HG02759 (cell line): ENCODE results near the gene FOXL1.

ENCODE experiments used
- ATAC-seq: cut with Tn5 transposase; IDR thresholded peaks from one replicate; pipeline ENCODE4 v1.9.1; 2021; ENCODE audit warnings: mild to moderate bottlenecking, moderate library complexity; ENCODE audit not compliant: unreplicated experiment

The FOXL1 gene

DNA sequence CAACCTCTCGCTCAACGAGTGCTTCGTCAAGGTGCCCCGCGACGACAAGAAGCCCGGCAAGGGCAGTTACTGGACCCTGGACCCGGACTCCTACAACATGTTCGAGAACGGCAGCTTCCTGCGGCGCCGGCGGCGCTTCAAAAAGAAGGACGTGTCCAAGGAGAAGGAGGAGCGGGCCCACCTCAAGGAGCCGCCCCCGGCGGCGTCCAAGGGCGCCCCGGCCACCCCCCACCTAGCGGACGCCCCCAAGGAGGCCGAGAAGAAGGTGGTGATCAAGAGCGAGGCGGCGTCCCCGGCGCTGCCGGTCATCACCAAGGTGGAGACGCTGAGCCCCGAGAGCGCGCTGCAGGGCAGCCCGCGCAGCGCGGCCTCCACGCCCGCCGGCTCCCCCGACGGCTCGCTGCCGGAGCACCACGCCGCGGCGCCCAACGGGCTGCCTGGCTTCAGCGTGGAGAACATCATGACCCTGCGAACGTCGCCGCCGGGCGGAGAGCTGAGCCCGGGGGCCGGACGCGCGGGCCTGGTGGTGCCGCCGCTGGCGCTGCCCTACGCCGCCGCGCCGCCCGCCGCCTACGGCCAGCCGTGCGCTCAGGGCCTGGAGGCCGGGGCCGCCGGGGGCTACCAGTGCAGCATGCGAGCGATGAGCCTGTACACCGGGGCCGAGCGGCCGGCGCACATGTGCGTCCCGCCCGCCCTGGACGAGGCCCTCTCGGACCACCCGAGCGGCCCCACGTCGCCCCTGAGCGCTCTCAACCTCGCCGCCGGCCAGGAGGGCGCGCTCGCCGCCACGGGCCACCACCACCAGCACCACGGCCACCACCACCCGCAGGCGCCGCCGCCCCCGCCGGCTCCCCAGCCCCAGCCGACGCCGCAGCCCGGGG, 10.4 kb upstream of the FOXL1 start:
- no peak for ATAC-seq

DNA sequence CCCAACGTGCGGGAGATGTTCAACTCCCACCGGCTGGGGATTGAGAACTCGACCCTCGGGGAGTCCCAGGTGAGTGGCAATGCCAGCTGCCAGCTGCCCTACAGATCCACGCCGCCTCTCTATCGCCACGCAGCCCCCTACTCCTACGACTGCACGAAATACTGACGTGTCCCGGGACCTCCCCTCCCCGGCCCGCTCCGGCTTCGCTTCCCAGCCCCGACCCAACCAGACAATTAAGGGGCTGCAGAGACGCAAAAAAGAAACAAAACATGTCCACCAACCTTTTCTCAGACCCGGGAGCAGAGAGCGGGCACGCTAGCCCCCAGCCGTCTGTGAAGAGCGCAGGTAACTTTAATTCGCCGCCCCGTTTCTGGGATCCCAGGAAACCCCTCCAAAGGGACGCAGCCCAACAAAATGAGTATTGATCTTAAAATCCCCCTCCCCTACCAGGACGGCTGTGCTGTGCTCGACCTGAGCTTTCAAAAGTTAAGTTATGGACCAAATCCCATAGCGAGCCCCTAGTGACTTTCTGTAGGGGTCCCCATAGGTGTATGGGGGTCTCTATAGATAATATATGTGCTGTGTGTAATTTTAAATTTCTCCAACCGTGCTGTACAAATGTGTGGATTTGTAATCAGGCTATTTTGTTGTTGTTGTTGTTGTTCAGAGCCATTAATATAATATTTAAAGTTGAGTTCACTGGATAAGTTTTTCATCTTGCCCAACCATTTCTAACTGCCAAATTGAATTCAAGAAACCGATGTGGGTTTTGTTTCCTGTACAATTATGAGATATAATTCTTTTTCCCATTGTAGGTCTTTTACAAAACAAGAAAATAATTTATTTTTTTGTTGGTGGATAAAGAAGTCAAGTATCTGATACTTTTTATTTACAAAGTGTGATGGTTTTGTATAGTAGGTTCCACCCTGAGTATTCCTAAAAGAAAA, 9.4 kb upstream of the FOXL1 start:
- no peak for ATAC-seq

DNA sequence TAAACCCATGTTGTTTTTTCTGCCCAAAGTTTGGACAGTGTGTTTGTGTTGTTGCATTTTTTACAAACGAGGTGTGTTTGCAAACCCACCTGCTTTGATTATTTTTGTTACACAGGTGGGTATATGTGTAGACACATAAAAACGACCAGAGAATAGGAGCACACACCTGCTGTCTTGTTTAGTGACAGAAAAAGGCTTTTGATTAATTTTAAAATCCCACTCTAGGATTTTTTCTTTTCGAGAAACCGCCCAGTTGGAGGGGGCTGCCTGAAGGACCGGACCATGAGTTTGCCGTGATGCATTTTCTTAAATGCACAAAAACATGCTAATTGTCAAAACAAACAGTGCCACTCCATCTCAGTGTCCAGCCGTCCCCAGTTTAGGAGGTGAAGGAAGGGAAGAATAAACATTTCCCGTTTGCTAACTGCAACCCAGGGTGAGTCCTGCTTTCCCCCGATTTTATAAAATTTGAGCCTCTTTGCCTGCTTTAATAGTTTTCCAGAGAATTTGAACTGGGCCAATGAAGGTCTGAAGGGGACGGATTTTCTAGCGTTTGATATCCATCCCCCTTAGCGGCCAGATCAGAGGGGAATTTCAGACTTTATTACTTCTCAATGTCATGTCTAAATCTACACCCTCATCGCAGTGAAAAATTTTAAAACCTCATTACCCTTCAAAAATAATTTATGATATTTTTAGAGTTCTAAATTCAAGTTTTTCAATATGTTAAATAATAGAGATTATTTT, 8.5 kb upstream of the FOXL1 start:
- ATAC-seq, result no peak

DNA sequence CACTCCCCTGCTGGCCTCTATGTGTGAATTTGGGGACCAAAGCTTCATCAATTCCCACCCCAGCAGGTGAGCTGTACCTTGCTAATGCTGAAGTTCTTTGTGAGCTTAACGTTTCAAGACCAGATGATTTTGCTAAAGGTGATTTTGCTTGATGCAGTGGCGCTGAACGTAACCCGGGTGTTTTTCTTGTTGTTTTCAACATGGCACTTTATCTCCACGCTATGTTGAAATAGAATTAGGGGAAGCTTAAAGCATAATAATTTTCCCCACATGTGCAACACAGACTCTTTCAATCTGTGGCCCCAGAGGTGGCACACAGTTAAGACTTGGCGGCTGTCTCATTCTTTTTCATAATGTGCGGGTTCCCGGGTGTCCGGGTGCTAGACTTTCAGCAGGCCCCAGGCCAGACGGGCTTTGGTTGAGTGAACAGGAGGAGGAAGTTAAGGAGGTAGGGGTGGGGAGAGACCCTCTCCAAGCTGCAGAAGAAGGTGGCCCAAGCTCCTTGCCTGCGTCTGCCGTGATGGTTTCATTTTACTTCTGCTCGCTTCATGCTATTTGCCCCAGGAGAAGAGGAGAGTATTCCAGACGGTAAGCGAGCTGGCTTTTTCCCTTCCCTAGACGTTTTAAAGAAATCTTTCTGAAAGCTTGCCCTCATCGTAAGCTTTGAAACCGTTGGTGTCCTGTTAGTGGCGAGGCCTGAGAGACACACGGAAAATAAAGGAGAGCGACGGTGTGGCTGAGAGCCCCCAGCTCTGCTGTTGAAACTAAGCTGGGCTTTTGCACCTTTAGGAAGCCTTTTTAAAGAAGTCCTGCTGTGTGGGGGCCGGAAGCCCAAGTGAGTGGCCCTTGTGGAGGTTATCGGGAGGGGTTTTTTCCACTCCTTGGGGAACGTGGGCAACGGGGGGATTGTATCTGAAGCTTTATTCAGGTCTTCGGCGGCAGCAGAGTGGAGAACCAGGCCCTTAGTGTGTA, 7.5 kb upstream of the FOXL1 start:
- no peak for ATAC-seq

DNA sequence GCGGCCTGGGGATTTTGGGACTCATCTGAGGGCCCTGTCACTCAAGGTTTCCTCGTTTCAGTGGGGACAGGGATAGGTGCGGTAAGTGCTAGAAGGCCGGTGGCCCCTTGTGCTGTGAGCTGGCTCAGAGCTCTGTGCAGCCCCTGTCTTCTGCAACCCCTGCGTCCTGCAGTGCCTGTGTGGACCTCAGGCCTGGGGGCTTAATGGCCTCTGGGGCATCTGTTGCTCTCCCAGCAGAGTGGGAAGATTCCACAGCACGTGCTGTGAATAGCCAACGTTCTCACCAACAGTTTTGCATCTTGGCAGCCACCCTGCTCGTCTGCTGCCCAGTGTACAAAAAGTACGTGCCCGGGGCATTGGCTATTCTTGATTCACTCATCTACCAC, 6.8 kb upstream of the FOXL1 start:
- ATAC-seq, result no peak

DNA sequence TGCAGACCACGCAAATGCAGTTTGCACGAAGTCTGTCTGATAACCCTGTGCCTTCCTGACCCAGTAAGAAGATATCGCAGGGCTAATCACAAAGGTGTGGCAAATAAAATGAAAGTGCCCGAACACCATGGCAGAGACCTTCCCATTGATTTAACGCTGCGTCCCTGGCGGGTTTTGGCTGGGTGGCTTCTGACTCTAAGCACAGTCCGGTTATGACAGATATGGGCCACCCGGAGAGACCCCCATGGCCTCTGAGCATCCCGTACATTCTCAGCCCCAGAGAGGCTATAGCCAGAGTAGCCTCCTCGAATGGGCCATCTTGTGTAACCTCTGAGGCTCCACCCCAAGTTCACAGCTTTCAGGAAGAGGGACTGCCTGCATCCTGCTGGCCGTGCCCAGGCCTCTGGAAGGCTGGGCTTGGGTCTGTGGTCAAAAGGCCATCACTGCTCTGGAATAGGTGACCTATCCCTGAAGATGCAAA, 6.3 kb upstream of the FOXL1 start:
- ATAC-seq, result no peak

DNA sequence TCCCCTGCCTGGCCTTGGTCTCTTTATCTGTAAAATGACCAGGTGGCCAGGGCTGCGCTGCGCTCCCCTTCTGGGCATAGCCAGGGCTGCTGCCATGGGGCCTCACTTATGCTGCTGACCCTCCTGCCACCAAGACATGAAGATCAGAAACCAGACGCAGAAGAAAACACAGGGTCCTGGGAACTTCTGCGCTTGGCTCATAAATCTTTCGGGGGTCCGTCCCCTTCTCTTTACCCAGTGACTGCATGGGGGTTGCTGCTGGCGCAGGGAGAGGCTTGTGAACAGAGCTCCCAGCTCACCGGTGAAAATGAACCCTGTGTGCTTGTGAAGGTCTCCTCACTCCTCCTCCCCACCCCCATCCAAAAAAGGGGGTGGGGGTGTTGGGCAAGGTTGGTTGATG, 5.7 kb upstream of the FOXL1 start:
- no peak for ATAC-seq

DNA sequence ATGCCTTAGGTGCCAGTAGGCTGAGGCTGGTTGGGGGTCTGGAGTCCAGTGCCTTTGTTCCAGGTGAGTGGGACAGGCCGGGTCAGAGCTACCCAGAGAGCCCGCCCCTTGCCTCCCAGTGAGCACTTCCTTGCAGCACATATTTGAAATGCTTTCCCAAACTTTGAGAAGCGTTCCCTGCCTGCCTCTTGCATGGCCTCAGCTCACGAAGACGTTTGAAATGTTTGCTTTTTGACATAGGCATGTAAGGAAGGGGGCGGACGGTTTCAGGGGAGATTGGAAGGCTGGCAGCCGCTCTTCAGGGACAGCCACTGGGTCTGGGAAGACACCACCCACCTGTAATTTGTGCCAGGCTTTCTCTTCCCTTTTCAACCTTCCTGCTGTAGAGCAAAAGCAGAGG, 5.1 kb upstream of the FOXL1 start:
- no peak for ATAC-seq

DNA sequence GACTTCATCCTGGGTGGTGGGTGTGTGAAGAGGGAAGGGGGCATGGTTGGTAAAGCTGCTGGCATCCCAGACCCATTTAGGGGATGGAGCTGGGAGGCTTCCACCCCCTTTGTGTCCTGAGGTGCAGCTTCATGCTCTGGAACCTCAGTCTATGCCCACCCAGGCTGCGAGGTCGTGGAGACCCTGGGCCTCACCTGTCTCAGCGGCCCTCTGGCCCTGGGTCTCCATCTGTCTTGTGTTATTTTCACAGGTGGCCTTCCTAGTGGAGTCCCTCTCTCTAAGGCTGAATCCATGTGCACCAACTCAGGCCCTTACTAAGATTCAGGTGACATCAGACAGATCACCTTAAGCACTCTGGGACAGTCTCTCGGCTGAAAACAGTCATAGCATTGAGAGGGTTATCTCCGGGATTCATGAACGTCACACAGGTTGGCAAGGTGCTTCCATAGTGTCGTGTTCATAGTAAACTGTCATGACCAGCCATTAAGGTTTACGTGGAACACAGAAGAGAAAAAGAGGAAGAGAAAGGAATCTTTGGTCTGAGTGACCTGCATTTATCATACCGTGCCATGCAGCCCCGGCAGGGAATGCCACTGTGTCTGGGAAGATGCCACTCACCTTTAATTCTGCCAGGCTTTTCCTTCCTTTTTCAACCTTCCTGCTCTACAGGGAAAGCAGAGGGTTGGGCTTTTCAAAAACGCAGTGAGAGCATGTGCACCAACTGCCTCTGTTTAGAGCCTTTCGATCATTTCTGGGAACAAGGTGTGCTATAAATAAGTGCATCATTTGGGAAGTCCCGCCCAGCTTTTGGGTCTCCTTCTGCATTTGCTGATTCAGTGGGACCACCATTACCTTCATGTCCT, 4.5 kb upstream of the FOXL1 start:
- ATAC-seq, result no peak

DNA sequence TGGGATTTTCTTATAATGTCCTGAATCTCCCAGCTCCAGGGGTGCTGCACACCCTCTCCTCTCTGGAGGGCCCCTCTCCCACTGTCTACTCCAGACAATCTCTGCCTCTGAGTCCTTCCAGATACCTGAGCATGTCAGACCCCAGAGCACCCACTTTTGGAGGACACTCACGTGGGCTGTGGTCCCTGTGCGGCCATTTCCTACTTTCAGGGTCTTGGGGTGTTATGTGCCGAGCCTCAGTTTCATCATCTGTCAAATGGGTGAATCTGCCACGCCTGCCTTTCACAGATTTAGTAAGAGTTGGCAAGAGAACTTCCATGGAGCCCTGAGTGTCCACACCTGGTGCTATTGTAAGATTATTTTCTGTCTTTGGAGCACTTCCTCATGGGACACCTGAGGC, 3.7 kb upstream of the FOXL1 start:
- no peak for ATAC-seq

DNA sequence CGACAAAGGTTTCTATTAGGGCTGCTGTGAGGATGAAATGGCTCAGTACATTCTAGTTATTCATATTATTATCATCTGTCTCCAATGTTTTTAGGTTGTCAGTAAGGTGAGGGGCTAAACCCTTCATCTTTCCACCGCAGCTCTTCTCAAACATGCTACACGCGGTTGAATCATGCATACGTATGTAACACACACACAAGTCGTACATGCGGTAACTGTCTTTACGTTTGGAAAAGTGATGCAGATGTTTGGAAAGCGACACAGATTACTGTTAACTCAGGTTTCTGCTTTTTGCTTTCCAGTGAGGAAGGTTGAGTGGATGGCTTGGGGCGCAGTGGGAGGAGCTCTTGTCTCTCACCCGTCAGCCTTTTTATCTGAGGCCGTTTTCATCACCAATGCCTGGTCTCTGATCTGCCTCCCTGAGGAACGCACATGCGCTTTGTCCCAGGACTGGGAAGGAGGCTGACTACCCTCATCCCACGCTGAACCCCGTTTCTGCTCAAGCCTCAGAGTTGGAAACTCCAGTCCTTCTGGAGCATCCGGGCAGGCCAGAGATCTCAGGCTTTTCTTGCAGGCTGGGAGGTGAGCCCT, 3.2 kb upstream of the FOXL1 start:
- no peak for ATAC-seq

DNA sequence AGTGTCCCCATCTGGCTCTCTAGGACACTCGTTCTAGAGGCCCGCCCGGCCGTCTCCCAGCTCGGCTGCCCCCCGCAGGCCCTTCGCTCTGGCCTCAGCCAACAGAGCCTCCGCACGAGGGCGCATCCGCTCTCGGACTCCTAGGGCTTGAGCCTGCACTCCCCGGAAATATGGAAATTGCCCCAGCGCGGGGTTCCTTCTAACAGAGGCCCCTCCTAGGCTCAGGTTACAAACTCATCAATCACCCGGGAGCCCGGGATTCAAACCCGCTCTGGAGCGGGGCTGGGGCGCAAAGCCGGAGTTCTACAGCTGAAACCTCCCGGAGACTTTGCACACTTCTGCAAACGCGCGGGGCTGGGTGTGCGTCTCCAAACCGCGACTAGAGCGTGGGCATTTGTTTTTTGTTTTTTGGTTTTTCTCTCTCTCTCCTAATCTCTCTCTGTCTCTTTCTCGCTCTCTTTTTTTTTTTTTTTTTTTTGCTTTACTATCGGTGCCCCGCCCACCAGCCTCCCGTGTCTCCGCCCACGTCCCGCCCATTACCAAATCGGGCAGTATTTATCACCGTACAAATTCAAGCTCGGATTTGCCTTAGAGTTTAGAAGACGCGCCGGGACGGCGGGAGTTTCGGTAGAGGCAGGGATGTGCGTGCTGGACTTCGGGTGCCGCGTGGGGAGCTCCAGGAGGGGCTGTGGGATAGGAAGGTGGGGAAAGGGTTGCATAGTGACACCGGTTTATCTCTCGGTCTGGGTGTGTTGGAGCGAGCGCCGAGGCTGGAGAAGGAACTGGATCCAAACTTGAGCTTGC, 2.4 kb upstream of the FOXL1 start:
- no peak for ATAC-seq

DNA sequence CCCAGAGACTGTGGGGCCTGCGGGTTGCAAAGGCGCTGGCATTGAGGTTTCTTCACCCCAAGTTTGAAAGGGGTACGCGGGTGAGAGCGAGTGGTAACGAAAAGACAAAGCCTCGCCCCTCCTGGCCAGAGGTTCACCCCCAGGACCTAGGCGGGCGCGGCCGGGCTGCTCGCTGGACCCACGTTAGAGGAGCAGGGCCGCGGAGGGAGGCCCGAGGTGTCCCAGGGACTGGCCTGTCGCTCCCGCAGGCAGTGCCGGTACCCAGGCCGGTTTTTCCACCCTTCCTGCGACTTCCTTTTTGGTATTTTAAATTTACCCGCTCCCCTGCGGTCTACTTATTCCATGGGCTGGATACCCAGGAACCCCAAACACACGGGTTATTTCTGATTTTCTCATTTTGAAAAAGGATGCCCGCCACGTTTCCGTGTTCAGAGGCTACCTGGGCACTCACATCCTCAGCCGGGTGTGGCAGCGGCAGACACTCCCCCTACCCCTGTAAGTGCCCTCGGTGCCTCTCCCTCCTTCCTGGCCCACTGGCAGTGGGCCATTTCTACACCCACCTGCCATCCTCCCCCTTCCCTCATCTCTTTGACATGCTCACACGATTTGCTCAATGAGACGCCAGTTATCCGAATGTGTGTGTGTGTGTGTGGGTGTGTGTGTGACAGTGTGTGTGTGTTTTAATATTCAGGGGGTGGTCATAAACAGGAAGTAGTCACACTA, 1.6 kb upstream of the FOXL1 start:
- no peak for ATAC-seq

DNA sequence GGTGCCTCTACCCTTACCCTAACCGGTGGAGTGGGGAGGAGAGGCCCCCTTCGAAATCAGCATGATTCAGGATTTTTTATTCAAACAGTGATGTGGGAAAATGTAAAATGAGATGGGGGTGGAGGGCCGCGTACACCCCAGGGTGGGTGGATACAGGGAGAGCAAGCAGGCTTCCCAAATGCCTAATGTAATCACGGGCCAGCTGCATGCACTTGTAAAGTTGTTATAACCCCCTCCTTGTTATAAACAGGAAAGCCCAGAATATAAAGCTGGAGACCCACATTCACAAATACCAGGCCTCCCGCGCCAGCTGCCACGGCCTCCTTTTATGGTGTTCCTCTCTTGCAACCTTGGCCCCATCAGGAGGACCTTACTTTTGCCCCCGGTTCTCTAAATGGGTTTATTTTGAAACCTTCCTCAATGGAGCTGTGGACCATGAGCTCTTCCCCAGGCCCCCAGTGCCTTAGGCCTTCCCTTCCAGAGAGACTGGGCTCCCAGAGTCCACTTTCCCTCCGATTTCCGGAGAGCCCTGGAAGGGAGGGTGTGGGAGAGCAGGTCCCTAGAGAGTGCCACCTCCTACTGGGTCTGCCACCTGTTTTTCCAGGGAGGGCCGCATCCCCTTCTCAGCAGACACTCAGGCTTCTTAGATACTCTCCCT, 906 bp upstream of the FOXL1 start:
- ATAC-seq, result no peak

DNA sequence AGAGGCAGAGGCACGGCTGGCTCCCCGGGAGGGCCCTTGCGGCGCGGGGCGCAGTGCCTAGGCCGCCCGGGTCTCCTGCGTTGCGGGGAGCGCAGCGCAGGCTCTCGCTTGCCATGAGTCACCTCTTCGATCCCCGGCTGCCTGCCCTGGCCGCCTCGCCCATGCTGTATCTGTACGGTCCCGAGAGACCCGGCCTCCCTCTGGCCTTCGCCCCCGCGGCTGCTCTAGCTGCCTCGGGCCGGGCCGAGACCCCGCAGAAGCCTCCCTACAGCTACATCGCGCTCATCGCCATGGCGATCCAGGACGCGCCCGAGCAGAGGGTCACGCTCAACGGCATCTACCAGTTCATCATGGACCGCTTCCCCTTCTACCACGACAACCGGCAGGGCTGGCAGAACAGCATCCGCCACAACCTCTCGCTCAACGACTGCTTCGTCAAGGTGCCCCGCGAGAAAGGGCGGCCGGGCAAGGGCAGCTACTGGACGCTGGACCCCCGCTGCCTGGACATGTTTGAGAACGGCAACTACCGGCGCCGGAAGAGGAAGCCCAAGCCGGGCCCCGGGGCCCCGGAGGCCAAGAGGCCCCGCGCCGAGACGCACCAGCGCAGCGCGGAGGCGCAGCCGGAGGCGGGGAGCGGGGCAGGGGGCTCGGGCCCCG, 390 bp downstream of the FOXL1 start:
- no peak for ATAC-seq
